Measurements from ENCODE around the gene TNPO1. TPM values are rescaled to one million over a fixed set of nuclear protein-coding genes. Genes with fewer than 3 reads are reported as not detected.

The TNPO1 gene
- total and polyA plus RNA-seq, 2 of the 8 experiments (the other 6 are each of a cell fraction or from before 2014, with no cell fraction given), result 38.5 to 211 TPM

- Histone ChIP-seq H3K9ac (replicated peaks in 1 of 4; ENCODE audit: extremely low read depth in 1 of 4, low read depth in 3 of 4, low read length in 3 of 4) (no peak overlapping the region), H3K27me3 (replicated peaks in 1 of 4; ENCODE audit: control insufficient read depth in 3 of 4, extremely low read depth in 1 of 4, insufficient read depth in 3 of 4, low read length in 3 of 4) (no peaks in the 10 kb centered on the region), H3K27ac (ENCODE audit: low read depth, low read length) (no peak overlapping the region), H3K4me2 (ENCODE audit: insufficient read depth in 1 of 2, low read depth in 2 of 2, low read length in 2 of 2) (no peak overlapping the region), H3K4ac (replicated peaks; ENCODE audit: insufficient read length, low read depth, low read length) (no peak overlapping the region), H4K8ac (ENCODE audit: extremely low read depth, insufficient read depth, low read length) (no peak overlapping the region), H3K79me1 (ENCODE audit: low read depth, low read length) (no peaks in the 10 kb centered on the region), H2BK120ac (replicated peaks; ENCODE audit: low read depth, low read length) (no peak overlapping the region), H2AK5ac (ENCODE audit: low read depth, low read length) (no peak overlapping the region), H2BK5ac (ENCODE audit: low read depth, low read length) (no peak overlapping the region), H2BK15ac (ENCODE audit: low read length) (no peak overlapping the region), H2BK20ac (ENCODE audit: low read length) (no peak overlapping the region), H2AFZ (ENCODE audit: low read length) (no peak overlapping the region), H4K91ac (replicated peaks; ENCODE audit: insufficient read length, low read length) (no peak overlapping the region), H3K56ac (replicated peaks; ENCODE audit: insufficient read length, low read depth, low read length) (no peak overlapping the region), H3K79me2 (ENCODE audit: control insufficient read depth in 1 of 2, insufficient read depth in 2 of 2, low read length in 2 of 2) (no peaks in the 10 kb centered on the region), H3K36me3 (ENCODE audit: control insufficient read depth in 2 of 4, insufficient read depth in 4 of 4, low read length in 3 of 4) (no peaks in the 10 kb centered on the region), H3K18ac (ENCODE audit: extremely low read depth, low read length) (no peak overlapping the region), H3K23me2 (ENCODE audit: low read depth, low read length) (no peaks in the 10 kb centered on the region), H4K20me1 (replicated peaks in 1 of 2; ENCODE audit: control insufficient read depth in 1 of 2, insufficient read depth in 2 of 2, low read length in 2 of 2) (no peaks in the 10 kb centered on the region), H3K14ac (ENCODE audit: insufficient read length) (no peak overlapping the region), H3K4me3 (ENCODE audit: extremely low read depth in 1 of 4, insufficient read depth in 2 of 4, low read depth in 3 of 4, low read length in 4 of 4) (no peak overlapping the region), H4K5ac (ENCODE audit: insufficient read length, low read depth, low read length) (no peak overlapping the region), H3K4me1 (replicated peaks in 1 of 4; ENCODE audit: control insufficient read depth in 3 of 4, insufficient read depth in 4 of 4, low read length in 3 of 4) (peaks cover 0 to 4% (median under 1%) of the 10 kb centered on the region in 4 experiments; a peak in 1 of 7 replicates), H3K23ac (ENCODE audit: insufficient read length) (no peak overlapping the region), H3K9me3 (ENCODE audit: insufficient read depth in 2 of 2, low read depth in 1 of 2, low read length in 1 of 2) (no peaks in the 10 kb centered on the region), H2BK12ac (ENCODE audit: low read depth, low read length) (no peak overlapping the region)
- DNase-seq (ENCODE audit: low read depth in 1 of 2, low spot score in 2 of 2) (no peak), FAIRE-seq (no peak)
- ChIA-PET POLR2A (ENCODE audit: partially characterized antibody) (no interaction called here), CTCF (ENCODE audit: partially characterized antibody) (interaction anchor here (1.4 kb wide), 1 partner anchor 30 kb away, joined by 4 read pairs; no protein-coding TSS in a partner anchor)
- 86% methylated on average over 3 of the region's 3 CpGs; no CpG with 5 or more reads in 1 of the 2 experiments for WGBS, 2 experiments (ENCODE audit: extremely low coverage in 1 of 2, insufficient coverage in 1 of 2, insufficient read length in 1 of 2, insufficient replicate concordance in 2 of 2, low coverage in 1 of 2, low lambda C conversion rate in 2 of 2, missing lambda C conversion rate in 1 of 2)
- TF ChIP-seq CTBP2 (IDR thresholded peaks at IDR 0.05; ENCODE audit: borderline replicate concordance, insufficient read depth, insufficient read length, low read length) (no peak), CBX8 (IDR thresholded peaks at IDR 0.05; ENCODE audit: borderline replicate concordance, low read depth, low read length) (no peak), HDAC2 (IDR thresholded peaks at IDR 0.05; ENCODE audit: borderline replicate concordance in 1 of 2, low read depth in 2 of 2, low read length in 2 of 2) (no peak), SP1 (IDR thresholded peaks at IDR 0.05; ENCODE audit: low read depth, low read length) (no peak), POU5F1 (IDR thresholded peaks at IDR 0.05; ENCODE audit: low read depth, low read length) (no peak), CBX5 (IDR thresholded peaks at IDR 0.05; ENCODE audit: low read depth, low read length) (no peak), USF2 (IDR thresholded peaks at IDR 0.05; ENCODE audit: low read length) (no peak), POLR2A (IDR thresholded peaks at IDR 0.05; ENCODE audit: control extremely low read depth in 1 of 2, low read depth in 2 of 2, low read length in 2 of 2) (no peak), SIN3A (conservative IDR thresholded peaks at IDR 0.05 in 1 of 2, IDR thresholded peaks at IDR 0.05 in 1 of 2; ENCODE audit: low read depth in 1 of 2, low read length in 2 of 2) (no peak), JUN (IDR thresholded peaks at IDR 0.05; ENCODE audit: low read depth, low read length) (no peak), EZH2 (IDR thresholded peaks at IDR 0.05; ENCODE audit: low read depth, low read length, severe bottlenecking) (no peak)
- TF ChIP-seq, protein P1, sequence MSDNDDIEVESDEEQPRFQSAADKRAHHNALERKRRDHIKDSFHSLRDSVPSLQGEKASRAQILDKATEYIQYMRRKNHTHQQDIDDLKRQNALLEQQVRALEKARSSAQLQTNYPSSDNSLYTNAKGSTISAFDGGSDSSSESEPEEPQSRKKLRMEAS (IDR thresholded peaks at IDR 0.05), result no peak
Measured at GRCh38 chr5:72788866-72789505, 27.5 kb upstream of the TNPO1 start.

Measured in H1 (cell line).